ENCODE results near the gene SLC7A5. TPM values are rescaled to one million over a fixed set of nuclear protein-coding genes. Genes with fewer than 3 reads are reported as not detected.
"Not testable (repeated sequence)": the region's sequence is repeated elsewhere in the genome, so short reads cannot be mapped to it uniquely, and the experiment has no call there.

The SLC7A5 gene
- total and polyA plus RNA-seq, 2 experiments from 2014 or later, result 69.9 to 79.0 TPM

GRCh38 chr16:87789437-87790291, 79.6 kb downstream of the SLC7A5 start:
- WGBS, 2 experiments (ENCODE audit: low coverage in 1 of 2, low lambda C conversion rate in 2 of 2, missing lambda C conversion rate in 2 of 2), result 68 to 69% methylated on average over 19 to 20 of the region's 20 CpGs
- Histone ChIP-seq H3K36me3 (ENCODE audit: low read depth) (no peaks in the 10 kb centered on the region), H3K9me3 (ENCODE audit: low read depth) (no peaks in the 10 kb centered on the region), H3K27ac (peak overlapping the region; percentile 69), H3K4me2 (ENCODE audit: unreplicated experiment) (no peak overlapping the region), H3K9me2 (ENCODE audit: insufficient read depth) (no peaks in the 10 kb centered on the region), H3K4me3 (no peak overlapping the region), H3F3A (ENCODE audit: insufficient read depth) (0 out of 2 replicates have a peak, but pooled peaks cover 4% of the 10 kb centered on the region), H3K27me3 (replicated peaks; ENCODE audit: insufficient read depth) (no peaks in the 10 kb centered on the region), H2AFZ (no peak overlapping the region), H3K9ac (peak overlapping the region; percentile 47; the same call in 1 of the 2 replicates), H3K4me1 (ENCODE audit: insufficient read depth) (peaks cover 16% of the 10 kb centered on the region), H4K20me1 (ENCODE audit: insufficient read depth) (no peaks in the 10 kb centered on the region), H3K79me2 (ENCODE audit: insufficient read depth) (no peaks in the 10 kb centered on the region)
- in situ Hi-C loops (cut with MboI), result no loop called here
- TF ChIP-seq EZH2 (IDR thresholded peaks at IDR 0.05; ENCODE audit: insufficient read depth, poor library complexity, severe bottlenecking) (no peak), EZH2phosphoT487 (IDR thresholded peaks at IDR 0.05; ENCODE audit: insufficient read depth, low read depth) (no peak)
- peak; percentile 91 for DNase-seq

DNA sequence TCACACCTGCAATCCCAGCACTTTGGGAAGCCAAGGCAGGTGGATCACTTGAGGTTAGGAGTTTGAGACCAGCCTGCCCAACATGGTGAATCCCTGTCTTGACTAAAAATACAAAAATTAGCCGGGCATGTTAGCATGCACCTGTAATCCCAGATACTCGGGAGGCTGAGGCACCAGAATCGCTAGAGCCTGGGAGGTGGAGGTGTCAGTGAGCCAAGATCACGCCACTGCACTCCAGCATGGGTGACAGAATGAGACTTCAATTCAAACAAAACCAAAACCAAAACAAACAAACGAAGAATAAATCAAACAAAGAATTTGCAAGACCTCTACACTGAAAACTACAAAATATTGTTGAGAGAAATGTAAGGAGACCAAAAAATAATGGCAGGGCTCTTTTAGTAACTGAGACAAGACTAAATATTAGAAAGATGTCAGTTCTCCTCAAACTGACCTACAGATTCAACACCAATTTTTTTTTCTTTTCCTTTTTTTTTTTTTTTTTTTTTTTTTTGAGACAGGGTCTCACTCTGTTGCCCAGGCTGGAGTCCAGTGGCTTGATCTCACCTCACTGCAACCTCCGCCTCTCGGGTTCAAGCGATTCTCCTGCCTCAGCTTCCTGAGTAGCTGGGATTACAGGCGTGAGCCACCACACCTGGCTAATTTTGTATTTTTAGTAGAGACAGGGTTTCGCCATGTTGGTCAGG, 80.4 kb downstream of the SLC7A5 start:
- H4K20me1 ChIP-seq (ENCODE audit: insufficient read depth); H3K4me2 ChIP-seq (ENCODE audit: unreplicated experiment); H3K79me2 ChIP-seq (ENCODE audit: insufficient read depth); H3K4me3 ChIP-seq; H3K9me3 ChIP-seq (ENCODE audit: low read depth); DNase-seq; H3K27me3 ChIP-seq (replicated peaks; ENCODE audit: insufficient read depth); H3F3A ChIP-seq (ENCODE audit: insufficient read depth); H2AFZ ChIP-seq; H3K36me3 ChIP-seq (ENCODE audit: low read depth); H3K9ac ChIP-seq; in situ Hi-C loops (cut with MboI); H3K9me2 ChIP-seq (ENCODE audit: insufficient read depth); H3K27ac ChIP-seq: not testable (repeated sequence)
- H3K4me1 ChIP-seq (ENCODE audit: insufficient read depth), result peaks cover 17% of the 10 kb centered on the region
- 84 to 94% methylated on average over 10 of the region's 10 CpGs for WGBS, 2 experiments (ENCODE audit: low coverage in 1 of 2, low lambda C conversion rate in 2 of 2, missing lambda C conversion rate in 2 of 2)

GRCh38 chr16:87787451-87788091, 81.7 kb downstream of the SLC7A5 start:
- H4K20me1 ChIP-seq (ENCODE audit: insufficient read depth); H3K9me2 ChIP-seq (ENCODE audit: insufficient read depth); H3K9me3 ChIP-seq (ENCODE audit: low read depth); H3K79me2 ChIP-seq (ENCODE audit: insufficient read depth); in situ Hi-C loops (cut with MboI); H3K4me2 ChIP-seq (ENCODE audit: unreplicated experiment); H3K27ac ChIP-seq; H3K4me3 ChIP-seq; H3K36me3 ChIP-seq (ENCODE audit: low read depth); H3F3A ChIP-seq (ENCODE audit: insufficient read depth); H3K27me3 ChIP-seq (replicated peaks; ENCODE audit: insufficient read depth); H2AFZ ChIP-seq; H3K9ac ChIP-seq: not testable (repeated sequence)
- DNase-seq, result peak; percentile 16
- H3K4me1 ChIP-seq (ENCODE audit: insufficient read depth), result peaks cover 17% of the 10 kb centered on the region
- WGBS, 2 experiments (ENCODE audit: low coverage in 1 of 2, low lambda C conversion rate in 2 of 2, missing lambda C conversion rate in 2 of 2), result 62 to 80% methylated on average over 2 of the region's 2 CpGs

DNA sequence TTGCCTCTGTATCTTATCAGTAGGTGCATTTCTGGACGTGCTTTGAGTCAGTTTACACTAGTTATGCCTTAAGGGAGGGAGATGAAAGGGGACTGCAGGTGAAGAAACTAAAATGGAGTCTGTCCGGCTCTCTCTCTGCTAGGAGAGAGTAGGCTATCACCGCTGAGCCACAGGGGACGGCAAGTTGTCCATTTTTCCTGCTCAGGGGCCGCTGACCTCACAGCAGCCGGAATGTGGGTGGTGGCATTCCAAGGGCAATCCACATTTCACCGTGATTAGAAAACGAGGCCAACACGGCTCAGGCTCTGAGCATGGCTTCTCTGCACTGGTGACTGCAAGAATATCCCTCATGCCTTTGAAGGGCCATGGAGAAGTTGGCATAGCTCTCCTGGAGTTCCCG, 84.5 kb downstream of the SLC7A5 start:
- no peak overlapping the region for H3K27ac ChIP-seq
- TF ChIP-seq EZH2 (IDR thresholded peaks at IDR 0.05; ENCODE audit: insufficient read depth, poor library complexity, severe bottlenecking) (no peak), EZH2phosphoT487 (IDR thresholded peaks at IDR 0.05; ENCODE audit: insufficient read depth, low read depth) (no peak)
- no peaks in the 10 kb centered on the region for H3K36me3 ChIP-seq (ENCODE audit: low read depth)
- H3K4me1 ChIP-seq (ENCODE audit: insufficient read depth), result peaks cover 17% of the 10 kb centered on the region
- H3K9me3 ChIP-seq (ENCODE audit: low read depth), result no peaks in the 10 kb centered on the region
- H3K9me2 ChIP-seq (ENCODE audit: insufficient read depth), result no peaks in the 10 kb centered on the region
- 47 to 50% methylated on average over 10 of the region's 10 CpGs for WGBS, 2 experiments (ENCODE audit: low coverage in 1 of 2, low lambda C conversion rate in 2 of 2, missing lambda C conversion rate in 2 of 2)
- H2AFZ ChIP-seq, result peak overlapping the region; percentile 56; the same call in 1 of the 2 replicates
- H3F3A ChIP-seq (ENCODE audit: insufficient read depth), result peaks cover 8% of the 10 kb centered on the region; the same call in 1 of the 2 replicates
- H3K9ac ChIP-seq, result no peak overlapping the region
- no peak overlapping the region for H3K4me2 ChIP-seq (ENCODE audit: unreplicated experiment)
- in situ Hi-C loops (cut with MboI), result no loop called here
- no peaks in the 10 kb centered on the region for H3K79me2 ChIP-seq (ENCODE audit: insufficient read depth)
- no peak overlapping the region for H3K4me3 ChIP-seq
- no peaks in the 10 kb centered on the region for H3K27me3 ChIP-seq (replicated peaks; ENCODE audit: insufficient read depth)
- peak; percentile 34 for DNase-seq
- no peaks in the 10 kb centered on the region for H4K20me1 ChIP-seq (ENCODE audit: insufficient read depth)
